ENCODE measurements around the gene PKLR. TPM values are rescaled to one million over a fixed set of nuclear protein-coding genes. Genes with fewer than 3 reads are reported as not detected.

PKLR gene
- total and polyA plus RNA-seq, 2 donors (not counting 1 experiment from before 2014, with no cell fraction given), result not detected

GRCh38 chr1:155251566-155251965 lies 49.7 kb downstream of the PKLR start:
- no peak for ATAC-seq (ENCODE audit: low read depth)
- POLR2A ChIA-PET, result interaction anchor here (0.6 to 1.5 kb wide), 6 partner anchors 10 to 190 kb away, joined by 3 to 5 read pairs (median 4); partner anchors contain the start of genes CLK2 and SCAMP3
- WGBS (ENCODE audit: insufficient coverage), result 100% methylated on average over 1 of the region's 7 CpGs

GRCh38 chr1:155250633-155251449 lies 50.4 kb downstream of the PKLR start:
- peak overlapping the region; percentile 79 for H3K4me3 Mint-ChIP-seq
- no peaks in the 10 kb centered on the region for H3K27me3 Mint-ChIP-seq
- peaks cover 32% of the 10 kb centered on the region for H3K4me1 Mint-ChIP-seq
- H4K20me1 ChIP-seq (ENCODE audit: control insufficient read depth, insufficient read depth, low read length, poor library complexity, severe bottlenecking), result no peaks in the 10 kb centered on the region
- TF ChIP-seq, protein P1, sequence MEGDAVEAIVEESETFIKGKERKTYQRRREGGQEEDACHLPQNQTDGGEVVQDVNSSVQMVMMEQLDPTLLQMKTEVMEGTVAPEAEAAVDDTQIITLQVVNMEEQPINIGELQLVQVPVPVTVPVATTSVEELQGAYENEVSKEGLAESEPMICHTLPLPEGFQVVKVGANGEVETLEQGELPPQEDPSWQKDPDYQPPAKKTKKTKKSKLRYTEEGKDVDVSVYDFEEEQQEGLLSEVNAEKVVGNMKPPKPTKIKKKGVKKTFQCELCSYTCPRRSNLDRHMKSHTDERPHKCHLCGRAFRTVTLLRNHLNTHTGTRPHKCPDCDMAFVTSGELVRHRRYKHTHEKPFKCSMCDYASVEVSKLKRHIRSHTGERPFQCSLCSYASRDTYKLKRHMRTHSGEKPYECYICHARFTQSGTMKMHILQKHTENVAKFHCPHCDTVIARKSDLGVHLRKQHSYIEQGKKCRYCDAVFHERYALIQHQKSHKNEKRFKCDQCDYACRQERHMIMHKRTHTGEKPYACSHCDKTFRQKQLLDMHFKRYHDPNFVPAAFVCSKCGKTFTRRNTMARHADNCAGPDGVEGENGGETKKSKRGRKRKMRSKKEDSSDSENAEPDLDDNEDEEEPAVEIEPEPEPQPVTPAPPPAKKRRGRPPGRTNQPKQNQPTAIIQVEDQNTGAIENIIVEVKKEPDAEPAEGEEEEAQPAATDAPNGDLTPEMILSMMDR (IDR thresholded peaks at IDR 0.05), result peak; percentile 100
- no peak for TF ChIP-seq EZH2 (IDR thresholded peaks at IDR 0.05; ENCODE audit: borderline replicate concordance, insufficient read depth, low read depth, low read length, poor library complexity, severe bottlenecking)
- intact Hi-C loops (cut with micrococcal nuclease), result loop anchor here (1.0 to 2.0 kb wide), 5 partner anchors 26 to 341 kb away; partner anchors contain the start of genes FDPS and HCN3
- H3K36me3 ChIP-seq (replicated peaks in 1 of 2; ENCODE audit: control extremely low read depth in 1 of 2, control insufficient read depth in 1 of 2, extremely low read depth in 1 of 2, insufficient read depth in 2 of 2, low read length in 1 of 2), result no peaks in the 10 kb centered on the region
- no peaks in the 10 kb centered on the region for H3K9me3 Mint-ChIP-seq (ENCODE audit: insufficient read depth)
- POLR2A ChIA-PET, result interaction anchor here (0.6 to 1.5 kb wide), 11 partner anchors 8 to 189 kb away, joined by 3 to 8 read pairs (median 4); partner anchors contain the start of genes CLK2, SCAMP3 and THBS3
- peak overlapping the region; percentile 97 for H2AFZ ChIP-seq (ENCODE audit: insufficient read depth, low read depth, low read length, poor library complexity, severe bottlenecking)
- DNase-seq (peak; percentile 95), ATAC-seq (ENCODE audit: low read depth) (peak; percentile 96)
- peaks cover 19 to 30% of the 10 kb centered on the region in 2 donors for H3K4me1 ChIP-seq (ENCODE audit: control insufficient read depth in 2 of 2, insufficient read depth in 2 of 2, low read length in 2 of 2)
- H3K79me2 ChIP-seq (ENCODE audit: control insufficient read depth, insufficient read depth, low read length), result no peaks in the 10 kb centered on the region
- H3K27me3 ChIP-seq (replicated peaks in 1 of 4; ENCODE audit: control extremely low read depth in 1 of 4, control insufficient read depth in 3 of 4, insufficient read depth in 4 of 4, low read length in 3 of 4), result no peaks in the 10 kb centered on the region
- H3K27ac ChIP-seq (ENCODE audit: low read length in 2 of 2), result peak overlapping the region; percentile 8 to 52
- H3K9ac ChIP-seq (ENCODE audit: low read length), result peak overlapping the region; percentile 72
- H3K4me2 ChIP-seq (replicated peaks; ENCODE audit: low read depth, low read length, poor library complexity, severe bottlenecking), result peak overlapping the region; percentile 99
- peak overlapping the region in 4 of 5 experiments; percentile 47 to 69 (median 60) for H3K4me3 ChIP-seq (ENCODE audit: control extremely low read depth in 1 of 5, extremely low read depth in 1 of 5, insufficient read depth in 1 of 5, low read depth in 2 of 5, low read length in 4 of 5)
- CTCF ChIA-PET, result interaction anchor here (0.6 to 5.8 kb wide), 52 partner anchors 9 to 1079 kb away, joined by 3 to 128 read pairs (median 5); partner anchors contain the start of genes ASH1L, CLK2, FDPS and HCN3
- H3K9me3 ChIP-seq (ENCODE audit: control extremely low read depth in 1 of 3, control insufficient read depth in 2 of 3, insufficient read depth in 1 of 3, low read length in 2 of 3), result peaks cover 0 to 3% (median 0%) of the 10 kb centered on the region in 3 donors
- WGBS (ENCODE audit: insufficient coverage), result 19% methylated on average over 23 of the region's 23 CpGs
- peak overlapping the region; percentile 47 for H3K27ac Mint-ChIP-seq

More at GRCh38 chr1:155251566-155251965, 49.7 kb downstream of the PKLR start:
- H2AFZ ChIP-seq (ENCODE audit: insufficient read depth, low read depth, low read length, poor library complexity, severe bottlenecking), result no peak overlapping the region
- no peaks in the 10 kb centered on the region for H3K79me2 ChIP-seq (ENCODE audit: control insufficient read depth, insufficient read depth, low read length)
- H4K20me1 ChIP-seq (ENCODE audit: control insufficient read depth, insufficient read depth, low read length, poor library complexity, severe bottlenecking), result no peaks in the 10 kb centered on the region
- no peak overlapping the region for H3K27ac Mint-ChIP-seq
- H3K9ac ChIP-seq (ENCODE audit: low read length), result no peak overlapping the region
- CTCF ChIA-PET, result interaction anchor here (0.7 to 5.8 kb wide), 34 partner anchors 9 to 916 kb away, joined by 3 to 128 read pairs (median 9); partner anchors contain the start of genes ASH1L, CLK2, FDPS and HCN3
- peaks cover 36% of the 10 kb centered on the region for H3K4me1 Mint-ChIP-seq
- no peak for DNase-seq
- H3K36me3 ChIP-seq (replicated peaks in 1 of 2; ENCODE audit: control extremely low read depth in 1 of 2, control insufficient read depth in 1 of 2, extremely low read depth in 1 of 2, insufficient read depth in 2 of 2, low read length in 1 of 2), result peaks cover 0 to 3% of the 10 kb centered on the region in 2 experiments
- H3K27me3 ChIP-seq (replicated peaks in 1 of 4; ENCODE audit: control extremely low read depth in 1 of 4, control insufficient read depth in 3 of 4, insufficient read depth in 4 of 4, low read length in 3 of 4), result no peaks in the 10 kb centered on the region
- H3K4me3 ChIP-seq (ENCODE audit: control extremely low read depth in 1 of 5, extremely low read depth in 1 of 5, insufficient read depth in 1 of 5, low read depth in 2 of 5, low read length in 4 of 5), result no peak overlapping the region
- peaks cover 20 to 31% of the 10 kb centered on the region in 2 donors for H3K4me1 ChIP-seq (ENCODE audit: control insufficient read depth in 2 of 2, insufficient read depth in 2 of 2, low read length in 2 of 2)
- H3K4me3 Mint-ChIP-seq, result no peak overlapping the region
- H3K27ac ChIP-seq (ENCODE audit: low read length in 2 of 2), result no peak overlapping the region
- intact Hi-C loops (cut with micrococcal nuclease), result loop anchor here (2.0 kb wide), 1 partner anchor 25 kb away; the partner anchor contains the start of gene HCN3
- peaks cover 0 to 3% (median 0%) of the 10 kb centered on the region in 3 donors for H3K9me3 ChIP-seq (ENCODE audit: control extremely low read depth in 1 of 3, control insufficient read depth in 2 of 3, insufficient read depth in 1 of 3, low read length in 2 of 3)
- H3K4me2 ChIP-seq (replicated peaks; ENCODE audit: low read depth, low read length, poor library complexity, severe bottlenecking), result no peak overlapping the region
- no peaks in the 10 kb centered on the region for H3K27me3 Mint-ChIP-seq
- TF ChIP-seq EZH2 (IDR thresholded peaks at IDR 0.05; ENCODE audit: borderline replicate concordance, insufficient read depth, low read depth, low read length, poor library complexity, severe bottlenecking), result no peak
- no peaks in the 10 kb centered on the region for H3K9me3 Mint-ChIP-seq (ENCODE audit: insufficient read depth)

All from B cell (primary cell).